ENCODE results near the gene FLRT2.

FLRT2 gene

DNA sequence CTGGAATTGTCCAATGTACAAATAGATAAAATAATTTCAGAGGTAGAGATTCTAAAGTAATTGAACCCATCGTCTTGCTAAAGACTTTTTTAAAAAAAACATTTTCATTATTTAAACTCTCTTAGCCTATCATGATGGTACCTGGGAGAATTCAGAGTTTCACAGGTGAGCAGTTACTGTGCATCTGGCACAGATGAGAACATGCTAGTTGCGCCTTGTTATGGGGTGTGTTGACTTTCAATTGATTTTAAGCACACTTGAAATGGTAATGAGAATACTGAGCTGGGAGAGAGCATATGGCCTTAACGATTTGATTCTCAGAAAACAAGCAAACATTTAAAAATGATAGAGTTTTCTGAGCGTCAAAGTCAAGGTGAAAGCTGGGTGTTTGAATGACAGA, 66.6 kb downstream of the FLRT2 start:
- DNase-seq (ENCODE audit: low spot score) = no peak

DNA sequence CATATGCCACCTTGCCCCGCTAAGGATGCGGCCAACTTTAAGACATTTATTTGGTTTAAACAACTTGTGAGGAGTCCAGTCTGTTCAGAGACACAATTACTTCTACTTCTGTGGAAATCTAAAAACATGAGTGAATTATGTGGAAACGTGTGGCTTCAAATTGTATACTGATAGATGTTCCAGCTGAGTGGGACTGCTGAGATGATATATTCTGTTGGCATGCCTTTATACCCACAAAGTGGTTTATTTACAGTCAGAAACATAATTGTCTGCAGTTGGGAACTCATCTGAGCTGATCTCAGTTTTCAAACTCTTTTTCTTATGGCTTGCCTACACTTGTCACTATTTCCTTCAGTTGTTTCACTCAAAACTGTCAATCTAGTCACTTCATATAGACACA, 67.8 kb downstream of the FLRT2 start:
- DNase-seq (ENCODE audit: low spot score) = no peak

DNA sequence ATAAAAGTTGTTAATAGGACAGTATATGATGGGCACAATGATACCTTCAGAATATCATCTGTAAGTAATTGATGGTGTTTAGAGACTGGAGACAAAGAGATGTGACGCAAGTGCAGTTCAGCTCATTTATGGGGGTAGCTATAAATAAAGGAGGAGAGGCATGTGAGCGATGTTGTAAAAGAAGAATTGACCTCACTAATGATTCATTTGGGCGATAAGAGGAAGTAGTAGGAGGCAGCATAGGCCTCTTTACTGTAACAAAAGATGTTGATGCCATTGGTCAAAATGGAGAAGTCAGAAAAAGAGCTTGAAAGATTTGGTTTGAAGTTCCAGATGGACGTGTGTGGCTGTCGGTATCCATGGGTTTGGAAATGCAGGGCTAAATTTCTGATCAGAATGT, 70.0 kb downstream of the FLRT2 start:
- DNase-seq (ENCODE audit: low spot score) = no peak

DNA sequence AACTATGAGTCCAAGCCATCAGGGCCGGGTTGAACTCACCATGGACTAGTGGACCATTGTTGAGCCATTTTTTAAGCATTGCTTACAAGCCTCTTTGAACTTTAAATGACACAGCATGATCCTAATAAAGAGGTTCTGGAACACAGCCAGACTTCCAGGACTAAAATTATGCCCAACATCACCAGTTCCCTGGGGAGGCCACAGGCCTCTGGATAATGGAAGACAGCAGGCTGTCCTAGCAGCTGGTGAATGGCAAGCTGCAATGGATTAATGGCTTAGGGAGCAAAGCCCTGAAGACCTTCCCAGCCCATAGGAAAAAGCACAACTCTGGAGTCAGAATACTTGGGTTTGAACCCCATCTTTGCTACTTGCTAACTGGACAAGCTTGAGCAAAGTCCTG, 71.3 kb downstream of the FLRT2 start:
- no peak for DNase-seq (ENCODE audit: low spot score)

DNA sequence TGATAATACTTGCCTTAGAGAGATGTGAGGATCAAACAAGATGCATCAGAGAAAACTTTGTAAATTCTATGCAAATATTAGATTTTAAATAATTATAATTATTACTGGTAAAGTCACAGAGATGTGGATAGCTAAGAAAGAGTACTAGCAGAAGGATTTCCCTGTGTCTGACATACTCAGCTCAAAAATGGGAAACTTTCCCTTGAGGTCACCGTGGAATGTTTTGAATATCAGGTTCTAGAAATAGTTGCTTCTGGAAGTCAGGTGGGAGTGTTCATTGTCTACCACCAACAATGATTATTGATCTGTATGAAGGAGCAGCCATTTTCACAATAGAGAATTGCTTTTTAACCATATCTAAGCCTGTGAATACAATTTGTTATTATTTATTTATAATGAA, 71.7 kb downstream of the FLRT2 start:
- DNase-seq (ENCODE audit: low spot score) = no peak

DNA sequence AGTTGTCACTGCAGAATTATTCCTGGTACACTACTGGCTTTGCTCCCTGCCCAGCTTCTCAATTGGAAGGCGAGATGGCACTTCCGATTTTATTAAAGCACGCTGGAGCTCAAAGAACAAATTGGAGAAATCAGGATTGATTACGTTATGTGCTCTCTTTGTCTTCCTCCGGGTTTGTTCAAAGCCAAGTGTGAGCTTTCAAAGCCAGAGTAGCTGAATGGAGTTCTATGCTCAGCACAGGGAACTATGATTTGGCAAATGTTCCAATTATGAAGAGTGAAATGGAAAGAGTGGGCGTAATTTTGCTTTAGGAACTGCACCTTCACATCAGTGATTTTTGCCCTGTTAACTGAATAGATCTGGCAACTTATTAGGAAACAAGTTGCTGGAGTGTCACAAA, 72.4 kb downstream of the FLRT2 start:
- no peak for DNase-seq (ENCODE audit: low spot score)

DNA sequence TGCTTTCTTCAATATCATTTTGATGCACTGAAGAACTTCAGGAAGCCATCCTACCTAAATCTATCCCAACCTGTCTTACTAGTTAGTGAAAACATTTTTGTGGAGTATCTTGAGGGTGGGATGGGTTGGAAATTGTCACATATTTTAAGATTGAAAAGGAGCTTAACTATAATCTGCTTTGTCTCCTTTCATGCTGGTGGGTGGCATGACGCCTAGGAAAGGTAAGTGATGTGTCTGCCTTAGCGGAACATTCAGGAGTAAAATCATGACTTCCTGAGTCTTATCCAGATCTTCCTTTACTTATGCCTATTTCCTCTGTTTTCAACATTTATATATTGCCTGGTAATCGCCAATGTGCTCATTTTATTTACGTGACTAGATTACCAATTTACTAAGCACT, 74.1 kb downstream of the FLRT2 start:
- no peak for DNase-seq (ENCODE audit: low spot score)

DNA sequence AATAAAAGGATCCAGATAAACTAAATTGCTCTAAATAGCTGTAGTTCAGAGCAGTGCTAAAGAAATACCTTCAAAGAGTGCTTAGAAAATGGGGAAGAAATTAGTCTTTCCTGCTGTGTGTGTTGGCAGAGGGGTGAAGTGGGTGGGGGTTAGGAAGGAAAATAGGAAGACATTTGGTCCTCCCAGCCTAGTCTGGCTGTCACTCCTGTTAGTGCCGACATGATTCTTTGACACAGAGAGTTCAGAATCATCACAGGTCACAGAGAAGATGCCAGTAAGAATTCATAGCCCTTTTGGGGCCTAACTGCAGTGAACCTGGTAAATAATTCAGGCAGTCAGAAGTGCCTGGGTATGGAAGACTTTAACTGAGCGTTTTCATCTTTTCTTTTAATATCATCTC, 74.8 kb downstream of the FLRT2 start:
- no peak for DNase-seq (ENCODE audit: low spot score)

DNA sequence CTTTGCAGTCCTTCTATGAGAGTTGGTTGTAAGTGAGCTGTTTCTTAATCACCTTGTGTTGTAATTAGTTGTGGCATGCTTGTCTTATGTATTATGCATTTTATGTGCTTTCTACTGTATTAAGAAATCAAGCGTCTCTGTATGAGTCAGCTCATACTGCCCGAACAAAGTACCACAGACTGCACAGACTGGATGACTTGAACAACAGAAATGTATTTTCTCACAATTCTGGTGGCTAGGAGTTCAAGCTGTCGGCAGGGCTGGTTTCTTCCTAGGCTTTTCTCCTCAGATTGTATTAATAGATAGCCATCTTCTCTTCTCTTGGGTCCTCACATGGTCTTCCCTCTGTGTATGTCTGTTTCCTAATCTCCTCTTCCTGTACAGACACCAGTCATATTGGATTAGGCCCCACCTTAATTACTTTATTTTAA, 77.7 kb downstream of the FLRT2 start:
- DNase-seq (ENCODE audit: low spot score) = no peak

DNA sequence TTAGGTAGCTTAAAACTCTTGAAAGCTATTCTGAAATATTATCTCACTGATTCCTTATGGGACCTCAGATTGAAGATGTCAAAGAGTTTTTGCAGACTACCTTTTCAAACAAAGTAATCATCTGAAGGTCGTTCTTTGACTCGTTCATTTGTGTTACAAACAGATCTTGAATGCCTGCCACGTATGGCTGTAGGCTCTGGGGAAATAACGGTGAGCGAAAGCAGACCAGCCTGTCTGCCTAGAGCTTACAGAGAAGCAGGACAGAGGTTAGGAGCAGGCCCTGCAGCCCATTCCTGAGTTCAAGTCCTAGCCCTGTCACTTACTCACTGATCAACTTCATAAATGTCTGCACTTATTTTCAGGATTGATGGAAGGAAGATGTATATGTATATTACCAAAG, 83.6 kb downstream of the FLRT2 start:
- no peak for DNase-seq (ENCODE audit: low spot score)

DNA sequence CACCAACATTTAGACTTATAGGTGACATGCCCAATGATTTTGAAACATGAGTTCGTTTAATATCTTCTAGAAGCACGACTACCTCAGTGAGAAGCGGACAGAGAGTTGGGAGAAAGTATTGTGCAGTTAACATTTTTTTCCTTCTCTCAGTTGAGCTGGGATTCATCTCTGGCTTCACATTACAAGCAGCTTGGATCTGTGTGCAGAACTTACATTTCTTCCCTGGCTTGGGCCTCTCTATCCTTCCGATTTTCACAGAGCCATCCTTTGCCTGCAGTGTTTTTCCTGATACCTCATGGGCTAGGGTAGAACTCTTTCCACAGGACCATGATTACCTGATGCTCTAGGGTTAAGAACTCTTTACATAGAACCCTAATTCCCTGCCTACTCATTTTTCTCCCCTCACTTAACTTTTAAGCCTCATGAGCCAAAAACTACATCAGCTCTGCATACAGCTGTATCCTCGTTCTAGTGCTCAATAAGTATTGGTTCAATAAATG, 86.5 kb downstream of the FLRT2 start:
- no peak for DNase-seq (ENCODE audit: low spot score)

DNA sequence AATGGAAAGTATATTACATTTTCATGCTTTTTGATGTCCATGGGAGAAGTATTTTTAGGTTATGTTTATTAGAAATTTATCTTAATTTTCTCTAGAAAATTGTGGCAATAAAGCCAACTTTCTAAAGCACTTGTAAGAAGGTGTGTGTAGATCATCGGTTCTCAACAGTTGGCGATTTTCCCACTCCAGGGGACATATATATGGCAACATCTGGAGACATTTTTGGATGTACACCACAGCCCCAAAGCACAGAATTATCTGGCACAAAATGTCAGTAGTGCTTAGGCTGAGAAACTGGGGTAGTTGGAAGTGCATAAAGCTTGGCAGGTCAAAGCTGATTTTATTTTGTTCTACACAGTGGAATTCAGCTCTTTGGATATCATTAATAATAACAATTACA, 86.9 kb downstream of the FLRT2 start:
- no peak for DNase-seq (ENCODE audit: low spot score)

DNA sequence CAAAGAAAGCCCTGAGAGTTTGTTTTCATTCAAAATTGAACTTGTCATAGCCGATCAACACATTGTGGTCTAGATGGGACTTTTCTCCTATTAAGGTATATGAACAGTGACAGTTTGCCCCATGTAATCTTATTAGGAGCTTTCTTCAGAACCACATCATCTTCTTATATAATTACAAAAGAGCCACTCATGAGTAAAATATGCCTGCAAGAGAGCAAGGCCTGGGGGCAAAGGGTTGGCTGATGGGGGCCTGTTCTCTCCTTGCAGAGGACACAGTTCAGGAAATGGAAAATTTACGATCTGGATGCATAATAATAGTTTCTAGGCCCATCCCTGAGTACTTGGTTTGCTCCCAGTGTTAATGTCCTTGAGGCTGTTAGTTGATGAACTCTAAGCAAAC, 87.8 kb downstream of the FLRT2 start:
- DNase-seq (ENCODE audit: low spot score) = no peak

DNA sequence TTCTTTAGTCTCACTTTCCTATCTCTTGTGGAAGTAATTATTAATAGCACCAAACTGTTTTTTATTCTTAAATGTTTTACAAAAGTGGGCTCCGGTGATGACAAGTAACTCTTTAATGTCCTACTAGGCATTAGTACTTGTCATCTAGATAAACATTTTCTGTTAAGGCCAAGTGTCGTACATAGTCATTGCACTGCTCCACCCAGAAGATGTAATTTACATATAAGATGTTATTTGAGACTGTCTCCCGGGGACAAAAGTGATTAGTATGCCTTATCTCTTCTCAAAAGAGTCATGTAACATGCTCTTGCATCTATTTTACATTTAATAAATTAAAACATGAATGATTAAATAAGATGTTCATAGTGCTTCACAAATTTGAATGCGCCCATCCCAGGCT, 88.4 kb downstream of the FLRT2 start:
- no peak for DNase-seq (ENCODE audit: low spot score)

DNA sequence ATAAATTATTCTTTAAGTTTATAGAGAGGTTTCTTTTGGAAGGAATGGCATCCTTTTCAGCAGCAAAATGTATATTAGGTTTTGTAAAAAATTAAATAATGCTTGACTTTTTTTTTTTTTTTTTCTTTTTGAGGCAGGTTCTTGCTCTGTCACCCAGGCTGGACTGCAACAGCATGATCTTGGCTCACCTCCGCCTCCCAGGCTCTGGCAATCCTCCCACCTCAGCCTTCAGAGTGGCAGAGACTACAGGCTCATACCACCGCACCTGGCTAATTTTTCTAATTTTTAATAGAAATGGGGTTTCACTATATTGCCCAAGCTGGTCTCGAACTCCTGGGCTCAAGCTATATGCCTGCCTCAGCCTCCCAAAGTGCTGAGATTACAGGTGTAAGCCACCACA, 89.0 kb downstream of the FLRT2 start:
- no peak for DNase-seq (ENCODE audit: low spot score)

DNA sequence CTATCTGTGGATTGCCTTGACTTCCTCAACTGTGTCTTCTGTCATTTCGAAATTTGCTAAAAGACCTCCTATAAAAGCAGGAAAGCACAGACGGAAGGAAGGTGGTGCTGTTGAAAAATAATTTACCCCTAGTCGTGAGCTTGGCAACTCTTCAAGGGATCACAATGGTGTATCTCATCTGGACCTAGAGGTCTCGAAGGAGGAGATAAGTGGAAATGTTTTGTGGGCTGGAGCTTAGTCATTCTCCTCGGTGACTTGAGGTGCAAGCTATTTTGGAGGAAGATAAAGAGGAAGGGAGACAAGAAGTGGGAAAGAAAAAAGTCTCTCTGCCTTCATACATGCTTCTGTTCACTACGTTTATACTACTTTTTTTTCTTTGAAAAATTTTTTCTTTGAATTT, 89.9 kb downstream of the FLRT2 start:
- no peak for DNase-seq (ENCODE audit: low spot score)

DNA sequence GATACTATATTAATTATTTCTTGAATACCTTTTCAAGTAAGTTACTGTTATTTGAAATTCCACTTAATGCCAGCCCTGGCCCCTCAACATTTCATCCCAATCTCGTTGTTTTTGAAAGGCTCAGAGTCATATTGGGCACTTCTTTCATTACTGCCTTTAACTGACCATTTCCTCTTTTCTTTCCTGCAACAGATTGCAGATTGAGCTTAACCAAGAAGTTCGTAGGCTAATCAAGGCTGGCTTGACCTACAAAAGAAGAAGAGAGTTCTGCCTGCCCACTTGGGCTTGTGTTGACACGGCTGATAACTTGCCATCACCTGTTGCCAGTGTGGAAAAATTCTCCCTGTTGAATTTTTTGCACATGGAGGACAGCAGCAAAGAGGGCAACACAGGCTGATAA, 91.0 kb downstream of the FLRT2 start:
- no peak for DNase-seq (ENCODE audit: low spot score)

DNA sequence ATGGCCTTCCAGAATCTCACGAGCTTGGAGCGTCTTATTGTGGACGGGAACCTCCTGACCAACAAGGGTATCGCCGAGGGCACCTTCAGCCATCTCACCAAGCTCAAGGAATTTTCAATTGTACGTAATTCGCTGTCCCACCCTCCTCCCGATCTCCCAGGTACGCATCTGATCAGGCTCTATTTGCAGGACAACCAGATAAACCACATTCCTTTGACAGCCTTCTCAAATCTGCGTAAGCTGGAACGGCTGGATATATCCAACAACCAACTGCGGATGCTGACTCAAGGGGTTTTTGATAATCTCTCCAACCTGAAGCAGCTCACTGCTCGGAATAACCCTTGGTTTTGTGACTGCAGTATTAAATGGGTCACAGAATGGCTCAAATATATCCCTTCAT, 92.2 kb downstream of the FLRT2 start:
- DNase-seq (ENCODE audit: low spot score) = no peak

DNA sequence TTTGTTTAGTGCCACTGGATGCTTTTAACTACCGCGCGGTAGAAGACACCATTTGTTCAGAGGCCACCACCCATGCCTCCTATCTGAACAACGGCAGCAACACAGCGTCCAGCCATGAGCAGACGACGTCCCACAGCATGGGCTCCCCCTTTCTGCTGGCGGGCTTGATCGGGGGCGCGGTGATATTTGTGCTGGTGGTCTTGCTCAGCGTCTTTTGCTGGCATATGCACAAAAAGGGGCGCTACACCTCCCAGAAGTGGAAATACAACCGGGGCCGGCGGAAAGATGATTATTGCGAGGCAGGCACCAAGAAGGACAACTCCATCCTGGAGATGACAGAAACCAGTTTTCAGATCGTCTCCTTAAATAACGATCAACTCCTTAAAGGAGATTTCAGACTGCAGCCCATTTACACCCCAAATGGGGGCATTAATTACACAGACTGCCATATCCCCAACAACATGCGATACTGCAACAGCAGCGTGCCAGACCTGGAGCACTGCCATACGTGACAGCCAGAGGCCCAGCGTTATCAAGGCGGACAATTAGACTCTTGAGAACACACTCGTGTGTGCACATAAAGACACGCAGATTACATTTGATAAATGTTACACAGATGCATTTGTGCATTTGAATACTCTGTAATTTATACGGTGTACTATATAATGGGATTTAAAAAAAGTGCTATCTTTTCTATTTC, 93.2 kb downstream of the FLRT2 start:
- DNase-seq (ENCODE audit: low spot score) = no peak

DNA sequence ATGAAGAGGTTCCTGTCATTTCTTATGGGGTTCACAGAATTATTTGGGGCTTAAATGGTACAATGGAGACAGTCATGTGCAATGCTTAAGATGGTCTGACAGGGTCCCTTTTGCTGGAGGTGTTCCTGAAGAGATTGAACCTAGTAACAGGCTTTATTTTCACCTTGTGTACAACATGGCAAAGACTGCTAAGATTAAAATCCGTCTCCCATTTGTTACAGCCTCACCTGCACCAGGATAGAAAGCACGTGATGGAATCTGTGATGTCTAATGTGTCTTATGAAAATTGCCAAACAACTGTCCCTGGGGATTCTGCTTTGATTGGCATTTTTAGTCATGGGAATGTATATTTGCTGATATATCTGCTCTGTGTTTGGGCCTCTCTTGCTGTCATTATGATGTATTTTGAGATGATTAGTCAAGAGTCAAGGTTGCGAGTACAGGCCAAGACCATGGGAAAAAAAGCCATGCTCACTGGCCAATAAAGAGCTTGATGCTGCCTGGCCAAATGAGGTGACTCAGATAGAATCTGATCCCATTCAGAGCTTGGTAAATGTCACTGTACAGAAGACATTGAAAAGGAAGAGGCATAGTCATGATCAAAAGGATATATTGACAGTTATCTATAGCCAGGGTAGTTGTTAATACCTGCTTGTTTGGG, 96.1 kb downstream of the FLRT2 start:
- no peak for DNase-seq (ENCODE audit: low spot score)

DNA sequence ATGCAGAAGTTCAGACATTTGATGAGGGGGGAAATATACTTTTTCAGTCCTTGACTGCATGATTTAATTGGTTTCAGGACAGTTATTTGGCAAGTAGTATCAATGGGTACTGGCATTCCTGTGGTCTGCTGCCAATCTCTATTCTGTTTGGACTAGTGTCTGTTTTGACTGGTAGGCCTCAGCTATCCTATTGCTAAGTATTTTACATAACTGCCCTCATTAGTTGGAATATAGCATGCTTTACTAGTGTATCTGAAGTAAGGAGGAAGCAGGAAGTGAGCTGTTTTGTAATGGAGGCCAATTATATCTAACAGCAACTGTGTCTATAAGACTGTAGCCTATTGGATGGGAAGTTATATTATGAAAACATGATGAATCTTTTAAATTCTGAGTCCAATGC, 104.3 kb downstream of the FLRT2 start:
- no peak for DNase-seq (ENCODE audit: low spot score)

DNA sequence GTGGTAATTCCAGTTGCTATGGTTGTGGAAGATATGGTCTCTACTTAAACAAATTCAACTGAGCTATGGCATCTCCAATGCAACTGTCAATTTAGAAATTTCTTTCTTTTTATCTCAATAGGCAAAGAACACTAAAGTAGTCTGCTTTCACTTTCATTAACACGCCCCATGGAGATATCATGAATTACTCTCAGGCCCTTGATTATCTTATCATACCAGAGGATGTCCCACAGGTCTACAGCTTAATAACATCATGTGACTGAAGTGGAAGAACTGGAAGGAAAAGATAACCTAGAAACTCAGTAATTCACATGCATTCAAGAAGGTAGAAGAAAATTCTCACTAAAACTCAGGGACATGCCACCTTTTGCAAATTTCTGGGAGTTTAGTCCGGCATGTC, 114.3 kb downstream of the FLRT2 start:
- DNase-seq (ENCODE audit: low spot score) = no peak

DNA sequence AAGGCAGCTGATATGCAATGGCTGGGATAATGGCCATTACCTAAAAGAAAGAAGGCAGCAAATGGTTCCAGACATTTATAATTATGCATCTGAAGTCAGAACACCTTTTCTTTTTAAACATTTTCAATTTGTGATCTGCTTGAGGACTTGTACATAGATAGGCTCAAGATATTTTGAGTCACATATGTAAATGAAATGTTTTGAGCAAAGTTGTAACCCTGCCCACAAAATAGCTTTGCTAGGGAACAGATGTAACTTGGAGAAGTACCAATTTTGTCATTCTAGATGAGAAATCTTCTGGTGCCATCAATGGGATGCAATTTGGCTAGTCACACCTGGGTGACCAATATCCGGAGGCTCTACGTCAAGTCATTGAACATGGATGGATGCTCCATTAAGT, 123.1 kb downstream of the FLRT2 start:
- DNase-seq (ENCODE audit: low spot score) = no peak

Data from CD4-positive, alpha-beta T cell treated with Interleukin-6 at 100 ng/mL for 8 hours (primary cell).